GM23338 (cell line): ENCODE results near the gene TSHZ2. TPM values are rescaled to one million over a fixed set of nuclear protein-coding genes. Genes with fewer than 3 reads are reported as not detected.

Source experiments
- ATAC-seq: fragments of 200-7000 bp; cut with Tn5 transposase; 3 replicates; pipeline ENCODE4 v1.9.1; 2020
- DNase-seq: peaks from one replicate; pipeline ENCODE4 v3.0.0-alpha.2; 2015; ENCODE audit warnings: low spot score
- H2AFZ ChIP-seq: fragments of 200-600 bp; sonication (generic); 2 replicates; pipeline ENCODE4 v1.8.0; 2016; ENCODE audit warnings: antibody characterized with exemption, mild to moderate bottlenecking, moderate library complexity
- H3F3A ChIP-seq: fragments of 200-600 bp; sonication (generic); replicated peaks from 2 replicates; pipeline ENCODE4 v1.8.0; 2017; ENCODE audit warnings: antibody characterized with exemption, mixed run types, low read depth
- H3K27ac ChIP-seq: fragments of 200-600 bp; sonication (generic); 2 replicates; pipeline ENCODE4 v1.6.1; 2016; ENCODE audit warnings: low read depth
- H3K27me3 ChIP-seq: fragments of 200-600 bp; sonication (generic); 2 replicates; pipeline ENCODE4 v1.8.0; 2016; ENCODE audit warnings: mild to moderate bottlenecking, mixed run types, moderate library complexity; ENCODE audit not compliant: insufficient read depth
- H3K36me3 ChIP-seq: fragments of 200-600 bp; sonication (generic); 2 replicates; pipeline ENCODE4 v1.8.0; 2016; ENCODE audit warnings: mild to moderate bottlenecking; ENCODE audit not compliant: insufficient read depth
- H3K4me1 ChIP-seq: fragments of 200-600 bp; sonication (generic); 2 replicates; pipeline ENCODE4 v1.8.0; 2016; ENCODE audit warnings: mild to moderate bottlenecking, moderate library complexity; ENCODE audit not compliant: insufficient read depth
- H3K4me2 ChIP-seq: fragments of 200-600 bp; sonication (generic); 2 replicates; pipeline ENCODE4 v1.7.1; 2017; ENCODE audit warnings: mixed run types
- H3K4me3 ChIP-seq: fragments of 200-600 bp; sonication (generic); 2 replicates; pipeline ENCODE4 v1.6.1; 2016; ENCODE audit warnings: mixed run types
- H3K79me2 ChIP-seq: fragments of 200-600 bp; sonication (generic); replicated peaks from 2 replicates; pipeline ENCODE4 v1.8.0; 2017; ENCODE audit warnings: mild to moderate bottlenecking; ENCODE audit not compliant: insufficient read depth
- H3K9me2 ChIP-seq: fragments of 200-600 bp; sonication (generic); 2 replicates; pipeline ENCODE4 v1.8.0; 2017; ENCODE audit not compliant: insufficient read depth
- H4K20me1 ChIP-seq: fragments of 200-600 bp; sonication (generic); replicated peaks from 2 replicates; pipeline ENCODE4 v1.8.0; 2017; ENCODE audit warnings: mild to moderate bottlenecking; ENCODE audit not compliant: insufficient read depth
- H3K27ac Mint-ChIP-seq: 2 replicates; pipeline ENCODE4 v1.8.0; 2020; ENCODE audit warnings: inconsistent platforms, mild to moderate bottlenecking, moderate library complexity, mixed read lengths
- H3K27me3 Mint-ChIP-seq: 3 replicates; pipeline ENCODE4 v1.8.0; 2022; ENCODE audit warnings: low read depth, mild to moderate bottlenecking, moderate library complexity, mixed read lengths, inconsistent platforms; ENCODE audit not compliant: insufficient read depth, poor library complexity
- H3K36me3 Mint-ChIP-seq: 3 replicates; pipeline ENCODE4 v1.8.0; 2021; ENCODE audit warnings: low read depth, mild to moderate bottlenecking, inconsistent platforms, moderate library complexity, mixed read lengths
- H3K4me1 Mint-ChIP-seq: 3 replicates; pipeline ENCODE4 v1.8.0; 2020; ENCODE audit warnings: mild to moderate bottlenecking, inconsistent platforms, mixed read lengths
- H3K4me3 Mint-ChIP-seq: 3 replicates; pipeline ENCODE4 v1.8.0; 2021; ENCODE audit warnings: moderate library complexity, mild to moderate bottlenecking, inconsistent platforms, mixed read lengths
- H3K9me3 Mint-ChIP-seq: 3 replicates; pipeline ENCODE4 v1.8.0; 2020; ENCODE audit warnings: moderate library complexity, mild to moderate bottlenecking, inconsistent platforms, mixed read lengths
- CREB1 ChIP-seq: fragments of 250-450 bp; sonication (Bioruptor Pico); IDR thresholded peaks from 2 replicates; pipeline ENCODE4 v1.5.0; 2020; ENCODE audit warnings: low read depth, mild to moderate bottlenecking, moderate library complexity
- CTCF ChIP-seq, 2 experiments: fragments of 200-600 bp in 1 of 2; sonication (generic) in 1 of 2; conservative IDR thresholded peaks; 2 replicates each; pipeline versions ENCODE4 v1.5.1 to v1.6.1; 2016 to 2017; ENCODE audit warnings: antibody characterized with exemption in 2 of 2, low read depth in 2 of 2, mild to moderate bottlenecking in 2 of 2, moderate library complexity in 1 of 2
- ETS1 ChIP-seq: IDR thresholded peaks from 2 replicates; pipeline ENCODE4 v1.6.1; 2016; ENCODE audit warnings: antibody characterized with exemption
- EZH2 ChIP-seq: fragments of 200-600 bp; sonication (generic); IDR thresholded peaks from one replicate; pipeline ENCODE4 v1.8.0; 2017; ENCODE audit warnings: antibody characterized with exemption, mild to moderate bottlenecking, low read depth; ENCODE audit not compliant: unreplicated experiment
- EZH2phosphoT487 ChIP-seq: fragments of 200-600 bp; sonication (generic); IDR thresholded peaks from one replicate; pipeline ENCODE4 v1.8.1; 2018; ENCODE audit warnings: antibody characterized with exemption; ENCODE audit not compliant: unreplicated experiment
- JUNB ChIP-seq: IDR thresholded peaks from one replicate; pipeline ENCODE4 v1.6.1; 2016; ENCODE audit warnings: antibody characterized with exemption; ENCODE audit not compliant: unreplicated experiment
- NANOG ChIP-seq: IDR thresholded peaks from 2 replicates; pipeline ENCODE4 v1.6.1; 2016; ENCODE audit warnings: antibody characterized with exemption, borderline replicate concordance
- POLR2AphosphoS5 ChIP-seq: IDR thresholded peaks from 2 replicates; pipeline ENCODE4 v1.6.1; 2016; ENCODE audit warnings: antibody characterized with exemption, low read depth
- REST ChIP-seq: IDR thresholded peaks from one replicate; pipeline ENCODE4 v1.6.1; 2018; ENCODE audit warnings: antibody characterized with exemption; ENCODE audit not compliant: unreplicated experiment
- STAT1 ChIP-seq: IDR thresholded peaks from one replicate; pipeline ENCODE4 v1.6.1; 2016; ENCODE audit warnings: antibody characterized with exemption; ENCODE audit not compliant: unreplicated experiment
- ZNF114 ChIP-seq: fragments of 250-450 bp; sonication (Bioruptor Pico); IDR thresholded peaks from 2 replicates; pipeline ENCODE4 v1.5.0; 2020; ENCODE audit warnings: mild to moderate bottlenecking, moderate library complexity
- ZNF331 ChIP-seq: fragments of 250-450 bp; sonication (Bioruptor Pico); IDR thresholded peaks from 2 replicates; pipeline ENCODE4 v1.5.0; 2020; ENCODE audit warnings: low read depth, mild to moderate bottlenecking, moderate library complexity
- ZNF462 ChIP-seq: fragments of 250-450 bp; sonication (Bioruptor Pico); IDR thresholded peaks from 2 replicates; pipeline ENCODE4 v1.5.0; 2020; ENCODE audit warnings: mild to moderate bottlenecking, moderate library complexity
- polyA plus RNA-seq: library from polyadenylated mRNA; unstranded; fragments of >200 nt; fragmentation: Nextera tagmentation; extraction: Ambion mirVana; gene quantifications from 2 replicates; pipeline ENCODE4 v1.2.1, GENCODE V29; 2016
- total RNA-seq: library from RNA; depleted of rRNA; stranded (reverse); fragments of >200 nt; shearing (Covaris generic); gene quantifications from 2 replicates; pipeline ENCODE4 v1.2.3, GENCODE V29; 2014

TSHZ2 gene
- total and polyA plus RNA-seq, 2 experiments from 2014 or later: 0.49 to 1.3 TPM

GRCh38 chr20:53247468-53248103, 275.4 kb downstream of the TSHZ2 start:
- no peak overlapping the region for H3K27ac ChIP-seq
- DNase-seq: no peak
- no peaks in the 10 kb centered on the region for H3F3A ChIP-seq
- no peaks in the 10 kb centered on the region for H3K27me3 ChIP-seq
- TF ChIP-seq CTCF (conservative IDR thresholded peaks at IDR 0.05; ENCODE audit: low read depth in 2 of 2) (no peak), POLR2AphosphoS5 (no peak), ZNF462 (CRISPR knock-in tag) (no peak), JUNB (no peak), EZH2phosphoT487 (no peak), NANOG (no peak), ZNF114 (no peak), REST (no peak), EZH2 (no peak), ZNF331 (CRISPR knock-in tag) (no peak), STAT1 (no peak), ETS1 (no peak), CREB1 (no peak)
- Mint-ChIP-seq H3K27ac (no peak overlapping the region), H3K4me3 (no peak overlapping the region), H3K36me3 (no peaks in the 10 kb centered on the region), H3K27me3 (no peaks in the 10 kb centered on the region), H3K4me1 (no peaks in the 10 kb centered on the region), H3K9me3 (no peaks in the 10 kb centered on the region)
- H3K9me2 ChIP-seq: 0 out of 2 replicates have a peak, but pooled peaks cover 4% of the 10 kb centered on the region
- 0 out of 2 replicates have a peak overlapping the region, but pooled peaks have one; percentile 32 for H2AFZ ChIP-seq
- H4K20me1 ChIP-seq: no peaks in the 10 kb centered on the region
- H3K4me3 ChIP-seq: no peak overlapping the region
- no peaks in the 10 kb centered on the region for H3K79me2 ChIP-seq
- ATAC-seq: no peak
- H3K4me2 ChIP-seq: no peak overlapping the region
- 0 out of 2 replicates have a peak, but pooled peaks cover 5% of the 10 kb centered on the region for H3K4me1 ChIP-seq
- no peaks in the 10 kb centered on the region for H3K36me3 ChIP-seq
